ENCODE measurements around the gene SLC6A6.

SLC6A6 gene

GRCh38 chr3:14358426-14359211 is 43.8 kb upstream of the SLC6A6 start:
- Histone ChIP-seq H2AFZ (ENCODE audit: low read depth, low read length, severe bottlenecking) (no peak overlapping the region), H3K4me2 (ENCODE audit: low read depth, low read length, poor library complexity, severe bottlenecking) (no peak overlapping the region), H3K36me3 (ENCODE audit: low read length) (no peaks in the 10 kb centered on the region), H3K4me3 (ENCODE audit: insufficient read depth, low read length, poor library complexity, severe bottlenecking) (no peak overlapping the region), H3K9ac (ENCODE audit: low read length) (no peak overlapping the region), H3K27me3 (ENCODE audit: low read length) (no peaks in the 10 kb centered on the region), H3K79me2 (ENCODE audit: insufficient read depth, low read length) (no peaks in the 10 kb centered on the region), H3F3A (ENCODE audit: insufficient read depth) (no peaks in the 10 kb centered on the region), H3K27ac (ENCODE audit: low read depth, low read length) (no peak overlapping the region), H3K9me3 (ENCODE audit: insufficient read depth, low read length) (no peaks in the 10 kb centered on the region), H3K9me2 (replicated peaks; ENCODE audit: insufficient read depth, low read length) (no peaks in the 10 kb centered on the region), H4K20me1 (ENCODE audit: low read depth, low read length) (no peaks in the 10 kb centered on the region)
- TF ChIP-seq EZH2phosphoT487 (conservative IDR thresholded peaks at IDR 0.05; ENCODE audit: low read length) = no peak
- TF ChIP-seq, protein P1, sequence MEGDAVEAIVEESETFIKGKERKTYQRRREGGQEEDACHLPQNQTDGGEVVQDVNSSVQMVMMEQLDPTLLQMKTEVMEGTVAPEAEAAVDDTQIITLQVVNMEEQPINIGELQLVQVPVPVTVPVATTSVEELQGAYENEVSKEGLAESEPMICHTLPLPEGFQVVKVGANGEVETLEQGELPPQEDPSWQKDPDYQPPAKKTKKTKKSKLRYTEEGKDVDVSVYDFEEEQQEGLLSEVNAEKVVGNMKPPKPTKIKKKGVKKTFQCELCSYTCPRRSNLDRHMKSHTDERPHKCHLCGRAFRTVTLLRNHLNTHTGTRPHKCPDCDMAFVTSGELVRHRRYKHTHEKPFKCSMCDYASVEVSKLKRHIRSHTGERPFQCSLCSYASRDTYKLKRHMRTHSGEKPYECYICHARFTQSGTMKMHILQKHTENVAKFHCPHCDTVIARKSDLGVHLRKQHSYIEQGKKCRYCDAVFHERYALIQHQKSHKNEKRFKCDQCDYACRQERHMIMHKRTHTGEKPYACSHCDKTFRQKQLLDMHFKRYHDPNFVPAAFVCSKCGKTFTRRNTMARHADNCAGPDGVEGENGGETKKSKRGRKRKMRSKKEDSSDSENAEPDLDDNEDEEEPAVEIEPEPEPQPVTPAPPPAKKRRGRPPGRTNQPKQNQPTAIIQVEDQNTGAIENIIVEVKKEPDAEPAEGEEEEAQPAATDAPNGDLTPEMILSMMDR (IDR thresholded peaks at IDR 0.05; ENCODE audit: insufficient read depth, low read length, poor library complexity, severe bottlenecking) = no peak

- Histone ChIP-seq H3K4me2 (ENCODE audit: low read depth, low read length, poor library complexity, severe bottlenecking) (no peak overlapping the region), H3K36me3 (ENCODE audit: low read length) (no peaks in the 10 kb centered on the region), H3K27me3 (ENCODE audit: low read length) (no peaks in the 10 kb centered on the region), H3K27ac (ENCODE audit: low read depth, low read length) (no peak overlapping the region), H3K9me2 (replicated peaks; ENCODE audit: insufficient read depth, low read length) (no peaks in the 10 kb centered on the region), H2AFZ (ENCODE audit: low read depth, low read length, severe bottlenecking) (no peak overlapping the region), H3K9me3 (ENCODE audit: insufficient read depth, low read length) (no peaks in the 10 kb centered on the region), H3K9ac (ENCODE audit: low read length) (no peak overlapping the region), H3F3A (ENCODE audit: insufficient read depth) (no peaks in the 10 kb centered on the region), H3K4me3 (ENCODE audit: insufficient read depth, low read length, poor library complexity, severe bottlenecking) (no peak overlapping the region), H4K20me1 (ENCODE audit: low read depth, low read length) (no peaks in the 10 kb centered on the region), H3K79me2 (ENCODE audit: insufficient read depth, low read length) (no peaks in the 10 kb centered on the region)
- no peak for TF ChIP-seq EZH2phosphoT487 (conservative IDR thresholded peaks at IDR 0.05; ENCODE audit: low read length)
- TF ChIP-seq, protein P1 (IDR thresholded peaks at IDR 0.05; ENCODE audit: insufficient read depth, low read length, poor library complexity, severe bottlenecking) = no peak
Observed at GRCh38 chr3:14359348-14359747, 43.1 kb upstream of the SLC6A6 start.

DNA sequence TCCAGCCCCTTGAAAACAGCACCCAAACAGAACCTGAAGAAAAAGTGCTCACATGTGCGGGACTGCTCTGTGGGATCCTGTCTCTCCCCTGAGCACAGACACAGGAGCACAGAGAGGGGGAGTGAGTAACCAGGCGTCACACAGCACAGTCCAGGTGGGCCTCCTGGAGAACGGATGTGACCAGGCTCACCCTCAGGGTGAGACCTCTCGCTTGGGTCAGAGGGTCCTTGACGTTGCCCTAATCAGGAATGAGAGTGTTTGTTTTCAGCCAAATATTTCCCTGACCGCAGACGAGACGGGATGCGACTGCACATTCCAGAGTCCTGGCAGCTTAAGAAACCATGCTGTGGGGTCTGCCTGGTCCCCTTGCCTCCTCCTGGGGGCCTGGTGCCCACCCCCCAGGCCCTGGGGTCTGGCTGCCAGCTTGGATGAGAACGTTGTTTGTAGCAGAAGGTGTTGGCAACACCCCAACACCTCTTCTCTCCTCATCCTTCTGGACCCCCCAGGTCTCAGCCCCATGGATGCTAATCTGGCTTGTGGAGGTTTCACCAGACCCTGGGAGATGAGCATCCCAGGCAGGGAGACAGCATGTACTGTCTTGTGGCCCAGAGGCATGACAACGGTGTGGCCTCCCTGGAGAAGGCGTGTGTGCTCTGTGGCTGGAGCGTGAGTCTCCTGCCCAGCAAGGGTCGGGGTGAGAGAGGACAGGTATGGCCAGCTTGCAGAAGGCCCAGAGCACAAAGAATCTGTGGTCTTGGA is 42.1 kb upstream of the SLC6A6 start:
- Histone ChIP-seq H3K9me3 (ENCODE audit: insufficient read depth, low read length) (no peaks in the 10 kb centered on the region), H3K9ac (ENCODE audit: low read length) (no peak overlapping the region), H3K36me3 (ENCODE audit: low read length) (no peaks in the 10 kb centered on the region), H4K20me1 (ENCODE audit: low read depth, low read length) (no peaks in the 10 kb centered on the region), H3K4me3 (ENCODE audit: insufficient read depth, low read length, poor library complexity, severe bottlenecking) (no peak overlapping the region), H3K4me2 (ENCODE audit: low read depth, low read length, poor library complexity, severe bottlenecking) (no peak overlapping the region), H2AFZ (ENCODE audit: low read depth, low read length, severe bottlenecking) (no peak overlapping the region), H3K27ac (ENCODE audit: low read depth, low read length) (no peak overlapping the region), H3K79me2 (ENCODE audit: insufficient read depth, low read length) (no peaks in the 10 kb centered on the region), H3K27me3 (ENCODE audit: low read length) (no peaks in the 10 kb centered on the region), H3K9me2 (replicated peaks; ENCODE audit: insufficient read depth, low read length) (no peaks in the 10 kb centered on the region), H3F3A (ENCODE audit: insufficient read depth) (no peaks in the 10 kb centered on the region)
- TF ChIP-seq EZH2phosphoT487 (conservative IDR thresholded peaks at IDR 0.05; ENCODE audit: low read length) = no peak
- TF ChIP-seq, protein P1 (IDR thresholded peaks at IDR 0.05; ENCODE audit: insufficient read depth, low read length, poor library complexity, severe bottlenecking) = no peak

All from SU-DHL-6 (cell line).